Medulla oblongata (tissue), 1 donor: ENCODE data around the gene TRPT1.

Source experiments
- DNase-seq: peaks from one replicate; pipeline ENCODE4 v3.0.0-alpha.2; 2015; ENCODE audit errors: extremely low spot score

The TRPT1 gene

GRCh38 chr11:64225608-64226506, at the start of gene TRPT1, which contains the start of gene NUDT22:
Gene TRPT1 (minus strand): TSS chr11:64226186. CDS start chr11:64225860, 326 bp downstream.
Gene NUDT22 (plus strand): TSS chr11:64226274. CDS start chr11:64226653, 379 bp downstream.
- peak; percentile 91 for DNase-seq

- no peak for DNase-seq
These were observed 49.2 kb upstream of the TRPT1 start for GRCh38 chr11:64275031-64275800.

- DNase-seq = peak; percentile 100
These were observed 43.7 kb upstream of the TRPT1 start for GRCh38 chr11:64269540-64270220.

- peak; percentile 33 for DNase-seq
These were observed 43.0 kb upstream of the TRPT1 start for GRCh38 chr11:64268893-64269539.

- peak; percentile 22 for DNase-seq
These were observed 42.3 kb upstream of the TRPT1 start for GRCh38 chr11:64268025-64268892.

- DNase-seq = no peak
These were observed 41.4 kb upstream of the TRPT1 start for GRCh38 chr11:64267207-64267945.

- no peak for DNase-seq
These were observed 40.4 kb upstream of the TRPT1 start for GRCh38 chr11:64266339-64266738.

- no peak for DNase-seq
These were observed 39.5 kb upstream of the TRPT1 start for GRCh38 chr11:64265176-64266160.

GRCh38 chr11:64264371-64264852, 38.4 kb upstream of the TRPT1 start:
- DNase-seq = no peak

- DNase-seq = no peak
These were observed 37.9 kb upstream of the TRPT1 start for GRCh38 chr11:64263947-64264317.

- no peak for DNase-seq
These were observed 37.3 kb upstream of the TRPT1 start for GRCh38 chr11:64263021-64263946.

- no peak for DNase-seq
These were observed 36.5 kb upstream of the TRPT1 start for GRCh38 chr11:64262271-64263002.

- no peak for DNase-seq
These were observed 35.6 kb upstream of the TRPT1 start for GRCh38 chr11:64261556-64262080.

- DNase-seq = no peak
These were observed 34.2 kb upstream of the TRPT1 start for GRCh38 chr11:64260147-64260708.

- DNase-seq = no peak
These were observed 33.6 kb upstream of the TRPT1 start for GRCh38 chr11:64259533-64260067.
